Esophagus squamous epithelium (tissue), 4 donors: ENCODE data around the gene LRBA.

Experiments used
- CTCF ChIP-seq, 6 experiments: fragments of 450-650 bp in 4 of 6; fragments of 200-600 bp in 2 of 6; sonication (generic) in 2 of 6; IDR thresholded peaks; one replicate each; pipeline ENCODE4 v1.5.1; 2016 to 2019; ENCODE audit warnings: antibody characterized with exemption in 6 of 6, mild to moderate bottlenecking in 4 of 6, moderate library complexity in 4 of 6
- POLR2A ChIP-seq, 4 donors: fragments of 450-650 bp; IDR thresholded peaks; one replicate each; pipeline ENCODE4 v1.6.1; 2017; ENCODE audit warnings: antibody characterized with exemption in 4 of 4, mild to moderate bottlenecking in 4 of 4, moderate library complexity in 3 of 4

GRCh38 chr4:150569384-150569987, 445.6 kb downstream of the LRBA start:
- no peak for TF ChIP-seq CTCF (IDR thresholded peaks at IDR 0.05)
- TF ChIP-seq POLR2A (IDR thresholded peaks at IDR 0.05) = no peak
